ENCODE data around the gene RAD51B.

DNA sequence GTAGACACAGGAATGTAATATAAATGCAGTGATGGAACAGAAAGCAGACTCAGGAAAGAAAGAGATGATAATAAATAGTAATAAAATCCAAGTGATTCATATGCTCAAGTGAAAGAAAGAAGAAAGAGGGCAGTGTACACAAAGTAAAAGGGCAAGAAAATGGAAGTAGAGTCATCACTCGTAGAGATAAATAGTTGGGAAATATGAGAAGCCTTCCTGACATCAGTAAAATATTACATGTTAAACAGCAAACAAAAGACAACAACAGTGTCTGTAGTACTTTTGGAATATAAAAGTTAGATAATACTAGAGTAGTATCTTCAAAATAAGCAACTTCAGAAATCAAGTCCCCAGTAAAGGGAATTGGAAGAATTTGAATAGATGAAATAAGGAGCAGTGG, 412.3 kb downstream of the RAD51B start:
- TF ChIP-seq, protein P1, sequence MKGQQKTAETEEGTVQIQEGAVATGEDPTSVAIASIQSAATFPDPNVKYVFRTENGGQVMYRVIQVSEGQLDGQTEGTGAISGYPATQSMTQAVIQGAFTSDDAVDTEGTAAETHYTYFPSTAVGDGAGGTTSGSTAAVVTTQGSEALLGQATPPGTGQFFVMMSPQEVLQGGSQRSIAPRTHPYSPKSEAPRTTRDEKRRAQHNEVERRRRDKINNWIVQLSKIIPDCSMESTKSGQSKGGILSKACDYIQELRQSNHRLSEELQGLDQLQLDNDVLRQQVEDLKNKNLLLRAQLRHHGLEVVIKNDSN (CRISPR knock-in tag; IDR thresholded peaks at IDR 0.05), result no peak
- TF ChIP-seq HDAC6 (IDR thresholded peaks at IDR 0.05; ENCODE audit: low read depth, low read length) (no peak), RBM15 (IDR thresholded peaks at IDR 0.05; ENCODE audit: insufficient read depth, low read length) (no peak), ARID1B (IDR thresholded peaks at IDR 0.05) (no peak), ZNF384 (IDR thresholded peaks at IDR 0.05; ENCODE audit: low read depth, low read length) (no peak), CREB1 (IDR thresholded peaks at IDR 0.05) (no peak), CREB1 (CRISPR knock-in tag; IDR thresholded peaks at IDR 0.05) (no peak)
- TF ChIP-seq, protein P2, sequence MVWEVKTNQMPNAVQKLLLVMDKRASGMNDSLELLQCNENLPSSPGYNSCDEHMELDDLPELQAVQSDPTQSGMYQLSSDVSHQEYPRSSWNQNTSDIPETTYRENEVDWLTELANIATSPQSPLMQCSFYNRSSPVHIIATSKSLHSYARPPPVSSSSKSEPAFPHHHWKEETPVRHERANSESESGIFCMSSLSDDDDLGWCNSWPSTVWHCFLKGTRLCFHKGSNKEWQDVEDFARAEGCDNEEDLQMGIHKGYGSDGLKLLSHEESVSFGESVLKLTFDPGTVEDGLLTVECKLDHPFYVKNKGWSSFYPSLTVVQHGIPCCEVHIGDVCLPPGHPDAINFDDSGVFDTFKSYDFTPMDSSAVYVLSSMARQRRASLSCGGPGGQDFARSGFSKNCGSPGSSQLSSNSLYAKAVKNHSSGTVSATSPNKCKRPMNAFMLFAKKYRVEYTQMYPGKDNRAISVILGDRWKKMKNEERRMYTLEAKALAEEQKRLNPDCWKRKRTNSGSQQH (CRISPR knock-in tag; IDR thresholded peaks at IDR 0.05), result no peak
- TF ChIP-seq, protein P3, sequence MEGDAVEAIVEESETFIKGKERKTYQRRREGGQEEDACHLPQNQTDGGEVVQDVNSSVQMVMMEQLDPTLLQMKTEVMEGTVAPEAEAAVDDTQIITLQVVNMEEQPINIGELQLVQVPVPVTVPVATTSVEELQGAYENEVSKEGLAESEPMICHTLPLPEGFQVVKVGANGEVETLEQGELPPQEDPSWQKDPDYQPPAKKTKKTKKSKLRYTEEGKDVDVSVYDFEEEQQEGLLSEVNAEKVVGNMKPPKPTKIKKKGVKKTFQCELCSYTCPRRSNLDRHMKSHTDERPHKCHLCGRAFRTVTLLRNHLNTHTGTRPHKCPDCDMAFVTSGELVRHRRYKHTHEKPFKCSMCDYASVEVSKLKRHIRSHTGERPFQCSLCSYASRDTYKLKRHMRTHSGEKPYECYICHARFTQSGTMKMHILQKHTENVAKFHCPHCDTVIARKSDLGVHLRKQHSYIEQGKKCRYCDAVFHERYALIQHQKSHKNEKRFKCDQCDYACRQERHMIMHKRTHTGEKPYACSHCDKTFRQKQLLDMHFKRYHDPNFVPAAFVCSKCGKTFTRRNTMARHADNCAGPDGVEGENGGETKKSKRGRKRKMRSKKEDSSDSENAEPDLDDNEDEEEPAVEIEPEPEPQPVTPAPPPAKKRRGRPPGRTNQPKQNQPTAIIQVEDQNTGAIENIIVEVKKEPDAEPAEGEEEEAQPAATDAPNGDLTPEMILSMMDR (IDR thresholded peaks at IDR 0.05 in 2 of 3, conservative IDR thresholded peaks at IDR 0.05 in 1 of 3; ENCODE audit: insufficient read depth in 2 of 3, low read depth in 1 of 3, low read length in 3 of 3), result no peak
- TF ChIP-seq, protein P4, sequence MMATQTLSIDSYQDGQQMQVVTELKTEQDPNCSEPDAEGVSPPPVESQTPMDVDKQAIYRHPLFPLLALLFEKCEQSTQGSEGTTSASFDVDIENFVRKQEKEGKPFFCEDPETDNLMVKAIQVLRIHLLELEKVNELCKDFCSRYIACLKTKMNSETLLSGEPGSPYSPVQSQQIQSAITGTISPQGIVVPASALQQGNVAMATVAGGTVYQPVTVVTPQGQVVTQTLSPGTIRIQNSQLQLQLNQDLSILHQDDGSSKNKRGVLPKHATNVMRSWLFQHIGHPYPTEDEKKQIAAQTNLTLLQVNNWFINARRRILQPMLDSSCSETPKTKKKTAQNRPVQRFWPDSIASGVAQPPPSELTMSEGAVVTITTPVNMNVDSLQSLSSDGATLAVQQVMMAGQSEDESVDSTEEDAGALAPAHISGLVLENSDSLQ (IDR thresholded peaks at IDR 0.05), result no peak
- TF ChIP-seq, protein P5, sequence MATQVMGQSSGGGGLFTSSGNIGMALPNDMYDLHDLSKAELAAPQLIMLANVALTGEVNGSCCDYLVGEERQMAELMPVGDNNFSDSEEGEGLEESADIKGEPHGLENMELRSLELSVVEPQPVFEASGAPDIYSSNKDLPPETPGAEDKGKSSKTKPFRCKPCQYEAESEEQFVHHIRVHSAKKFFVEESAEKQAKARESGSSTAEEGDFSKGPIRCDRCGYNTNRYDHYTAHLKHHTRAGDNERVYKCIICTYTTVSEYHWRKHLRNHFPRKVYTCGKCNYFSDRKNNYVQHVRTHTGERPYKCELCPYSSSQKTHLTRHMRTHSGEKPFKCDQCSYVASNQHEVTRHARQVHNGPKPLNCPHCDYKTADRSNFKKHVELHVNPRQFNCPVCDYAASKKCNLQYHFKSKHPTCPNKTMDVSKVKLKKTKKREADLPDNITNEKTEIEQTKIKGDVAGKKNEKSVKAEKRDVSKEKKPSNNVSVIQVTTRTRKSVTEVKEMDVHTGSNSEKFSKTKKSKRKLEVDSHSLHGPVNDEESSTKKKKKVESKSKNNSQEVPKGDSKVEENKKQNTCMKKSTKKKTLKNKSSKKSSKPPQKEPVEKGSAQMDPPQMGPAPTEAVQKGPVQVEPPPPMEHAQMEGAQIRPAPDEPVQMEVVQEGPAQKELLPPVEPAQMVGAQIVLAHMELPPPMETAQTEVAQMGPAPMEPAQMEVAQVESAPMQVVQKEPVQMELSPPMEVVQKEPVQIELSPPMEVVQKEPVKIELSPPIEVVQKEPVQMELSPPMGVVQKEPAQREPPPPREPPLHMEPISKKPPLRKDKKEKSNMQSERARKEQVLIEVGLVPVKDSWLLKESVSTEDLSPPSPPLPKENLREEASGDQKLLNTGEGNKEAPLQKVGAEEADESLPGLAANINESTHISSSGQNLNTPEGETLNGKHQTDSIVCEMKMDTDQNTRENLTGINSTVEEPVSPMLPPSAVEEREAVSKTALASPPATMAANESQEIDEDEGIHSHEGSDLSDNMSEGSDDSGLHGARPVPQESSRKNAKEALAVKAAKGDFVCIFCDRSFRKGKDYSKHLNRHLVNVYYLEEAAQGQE (IDR thresholded peaks at IDR 0.05; ENCODE audit: borderline replicate concordance), result no peak
- TF ChIP-seq, protein P5 (CRISPR knock-in tag; IDR thresholded peaks at IDR 0.05; ENCODE audit: low read depth), result no peak

Data from K562 (cell line).